A549 (cell line): ENCODE results near the gene GBE1. TPM values are rescaled to one million over a fixed set of nuclear protein-coding genes. Genes with fewer than 3 reads are reported as not detected.

Experiments used
- ATOH8 ChIP-seq: fragments of 250-450 bp; sonication (Bioruptor Pico); IDR thresholded peaks from 2 replicates; pipeline ENCODE4 v1.5.0; 2020; ENCODE audit warnings: low read depth, mild to moderate bottlenecking, moderate library complexity
- BHLHE40 ChIP-seq: IDR thresholded peaks from 2 replicates; pipeline ENCODE4 v1.6.1; 2012; ENCODE audit warnings: low read depth, low read length, inconsistent platforms
- CBX8 ChIP-seq: fragments of 200-600 bp; sonication (generic); IDR thresholded peaks from 2 replicates; pipeline ENCODE4 v1.6.1; 2016
- CEBPB ChIP-seq, 2 experiments: fragments of >200 bp in 1 of 2; sonication (Bioruptor Twin) in 1 of 2; formaldehyde crosslinking in 1 of 2; IDR thresholded peaks; 2 replicates each; pipeline ENCODE4 v1.6.1; 2012 to 2016
- CHD2 ChIP-seq: fragments of 150-350 bp; IDR thresholded peaks from 2 replicates; pipeline ENCODE4 v1.6.1; 2014; ENCODE audit warnings: low read length; ENCODE audit not compliant: partially characterized antibody
- CHD4 ChIP-seq: fragments of 200-600 bp; sonication (generic); IDR thresholded peaks from 2 replicates; pipeline ENCODE4 v1.6.1; 2016; ENCODE audit warnings: antibody characterized with exemption, mild to moderate bottlenecking, borderline replicate concordance
- EHF ChIP-seq: fragments of 250-450 bp; sonication (Bioruptor Pico); IDR thresholded peaks from 2 replicates; pipeline ENCODE4 v1.5.0; 2020; ENCODE audit warnings: mild to moderate bottlenecking
- EP300 ChIP-seq, 2 experiments: fragments of >200 bp; sonication (Bioruptor Twin); formaldehyde crosslinking; IDR thresholded peaks; 2 replicates in 1 of 2; 3 replicates in 1 of 2; pipeline ENCODE4 v1.6.1; 2016 to 2017
- HDAC2 ChIP-seq: fragments of 200-600 bp; sonication (generic); IDR thresholded peaks from 2 replicates; pipeline ENCODE4 v1.6.1; 2016
- HMGXB4 ChIP-seq: fragments of 250-450 bp; sonication (Bioruptor Pico); IDR thresholded peaks from 2 replicates; pipeline ENCODE4 v1.5.0; 2021; ENCODE audit warnings: mild to moderate bottlenecking, moderate library complexity, borderline replicate concordance
- HOXB13 ChIP-seq: fragments of 250-450 bp; sonication (Bioruptor Pico); IDR thresholded peaks from 2 replicates; pipeline ENCODE4 v1.5.0; 2020; ENCODE audit warnings: low read depth, mild to moderate bottlenecking, moderate library complexity
- HOXB5 ChIP-seq: fragments of 250-450 bp; sonication (Bioruptor Pico); IDR thresholded peaks from 2 replicates; pipeline ENCODE4 v1.5.0; 2020; ENCODE audit warnings: mild to moderate bottlenecking, moderate library complexity
- JUN ChIP-seq, 2 experiments: fragments of >200 bp; sonication (Bioruptor Twin); formaldehyde crosslinking; IDR thresholded peaks; 2 replicates in 1 of 2; 3 replicates in 1 of 2; pipeline ENCODE4 v1.6.1; 2016 to 2017
- JUNB ChIP-seq: fragments of >200 bp; sonication (Bioruptor Twin); formaldehyde crosslinking; IDR thresholded peaks from 2 replicates; pipeline ENCODE4 v1.6.1; 2016
- KDM5A ChIP-seq: fragments of 200-600 bp; sonication (generic); IDR thresholded peaks from 2 replicates; pipeline ENCODE4 v1.6.1; 2016; ENCODE audit warnings: antibody characterized with exemption, mild to moderate bottlenecking
- MAFK ChIP-seq: fragments of 450-650 bp; IDR thresholded peaks from 2 replicates; pipeline ENCODE4 v1.6.1; 2014; ENCODE audit not compliant: partially characterized antibody
- MAX ChIP-seq: IDR thresholded peaks from 2 replicates; pipeline ENCODE4 v1.6.1; 2012
- NFE2L2 ChIP-seq: fragments of 150-350 bp; conservative IDR thresholded peaks from 2 replicates; pipeline ENCODE4 v1.6.1; 2014; ENCODE audit warnings: low read length
- NPAS2 ChIP-seq: fragments of 250-450 bp; sonication (Bioruptor Pico); IDR thresholded peaks from 2 replicates; pipeline ENCODE4 v1.8.0; 2022; ENCODE audit warnings: mild to moderate bottlenecking, moderate library complexity, borderline replicate concordance
- PBX3 ChIP-seq: IDR thresholded peaks from 2 replicates; pipeline ENCODE4 v1.6.1; 2012
- POLR2A ChIP-seq: IDR thresholded peaks from 2 replicates; pipeline ENCODE4 v1.6.1; 2012; ENCODE audit warnings: mild to moderate bottlenecking, low read length
- POLR2AphosphoS2 ChIP-seq: conservative IDR thresholded peaks from 2 replicates; pipeline ENCODE4 v1.6.1; 2012; ENCODE audit warnings: low read length, improper control_type of control experiment, inconsistent platforms
- RCOR1 ChIP-seq: fragments of 150-350 bp; IDR thresholded peaks from 2 replicates; pipeline ENCODE4 v1.6.1; 2014; ENCODE audit warnings: antibody characterized with exemption, low read length, low read depth
- RFX5 ChIP-seq: fragments of 450-650 bp; IDR thresholded peaks from 2 replicates; pipeline ENCODE4 v1.7.1; 2014; ENCODE audit warnings: antibody characterized with exemption, mild to moderate bottlenecking, moderate library complexity
- RNF2 ChIP-seq: fragments of 200-600 bp; sonication (generic); IDR thresholded peaks from 2 replicates; pipeline ENCODE4 v1.6.1; 2016; ENCODE audit warnings: low read depth, mild to moderate bottlenecking, antibody characterized with exemption, moderate library complexity, borderline replicate concordance
- SREBF2 ChIP-seq: fragments of 450-650 bp; IDR thresholded peaks from 2 replicates; pipeline ENCODE4 v1.6.1; 2014; ENCODE audit warnings: mild to moderate bottlenecking, moderate library complexity
- TFCP2L1 ChIP-seq: fragments of 250-450 bp; sonication (Bioruptor Pico); IDR thresholded peaks from 2 replicates; pipeline ENCODE4 v1.5.0; 2021; ENCODE audit warnings: mild to moderate bottlenecking
- TP53 ChIP-seq: fragments of 250-450 bp; sonication (Bioruptor Pico); IDR thresholded peaks from 2 replicates; pipeline ENCODE4 v1.5.0; 2021; ENCODE audit warnings: mild to moderate bottlenecking, moderate library complexity
- ZC3H11A ChIP-seq: fragments of 450-650 bp; IDR thresholded peaks from 2 replicates; pipeline ENCODE4 v1.6.1; 2014; ENCODE audit warnings: antibody characterized with exemption, mild to moderate bottlenecking
- ZSCAN20 ChIP-seq: fragments of 250-450 bp; sonication (Bioruptor Pico); IDR thresholded peaks from 2 replicates; pipeline ENCODE4 v1.8.0; 2022; ENCODE audit warnings: mild to moderate bottlenecking, moderate library complexity
- polyA plus RNA-seq, 4 experiments: library from polyadenylated mRNA; depleted of rRNA in 3 of 4; stranded (reverse); fragments of >200 nt; fragmentation: RNase III in 1 of 4; extraction: RNeasy Plus Mini Kit Qiagen cat#74134 plus additional on column Dnase treatment in 1 of 4; gene quantifications; 2 replicates in 3 of 4; 3 replicates in 1 of 4; pipeline ENCODE4 v1.2.3, GENCODE V29; 2011 to 2017
- TF ChIP-seq, protein P1 (sequence below): fragments of >200 bp; sonication (Bioruptor Twin); formaldehyde crosslinking; IDR thresholded peaks from 3 replicates; pipeline ENCODE4 v1.5.1; 2016
- TF ChIP-seq, protein P2 (sequence below): fragments of >200 bp; sonication (Bioruptor Twin); formaldehyde crosslinking; IDR thresholded peaks from 3 replicates; pipeline ENCODE4 v1.6.1; 2016
- TF ChIP-seq, protein P3 (sequence below): fragments of 200-600 bp; sonication (generic); IDR thresholded peaks from 2 replicates; pipeline ENCODE4 v1.6.1; 2016; ENCODE audit warnings: antibody characterized with exemption, mild to moderate bottlenecking, moderate library complexity
- TF ChIP-seq, protein P4 (sequence below): fragments of 450-650 bp; IDR thresholded peaks from 2 replicates; pipeline ENCODE4 v1.6.1; 2014; ENCODE audit warnings: antibody characterized with exemption

GBE1 gene
- polyA plus RNA-seq, 2 of the 4 experiments (the other 2 are of a cell fraction) = 39.5 to 55.0 TPM

GRCh38 chr3:81443958-81444357 lies 317.5 kb downstream of the GBE1 start (continued):
- no peak for TF ChIP-seq HOXB13 (CRISPR knock-in tag)
- TF ChIP-seq CHD2 = no peak
- TF ChIP-seq JUN (IDR thresholded peaks at IDR 0.05) = peak in 1 of 2 experiments; percentile 40; a peak in 1 of 5 replicates
- no peak for TF ChIP-seq POLR2A
- no peak for TF ChIP-seq RNF2
- TF ChIP-seq HOXB5 (CRISPR knock-in tag) = no peak
- TF ChIP-seq ZC3H11A = no peak
- no peak for TF ChIP-seq KDM5A
- no peak for TF ChIP-seq HDAC2
- TF ChIP-seq BHLHE40 = no peak
- no peak for TF ChIP-seq NPAS2 (CRISPR knock-in tag)
- TF ChIP-seq, protein P1, sequence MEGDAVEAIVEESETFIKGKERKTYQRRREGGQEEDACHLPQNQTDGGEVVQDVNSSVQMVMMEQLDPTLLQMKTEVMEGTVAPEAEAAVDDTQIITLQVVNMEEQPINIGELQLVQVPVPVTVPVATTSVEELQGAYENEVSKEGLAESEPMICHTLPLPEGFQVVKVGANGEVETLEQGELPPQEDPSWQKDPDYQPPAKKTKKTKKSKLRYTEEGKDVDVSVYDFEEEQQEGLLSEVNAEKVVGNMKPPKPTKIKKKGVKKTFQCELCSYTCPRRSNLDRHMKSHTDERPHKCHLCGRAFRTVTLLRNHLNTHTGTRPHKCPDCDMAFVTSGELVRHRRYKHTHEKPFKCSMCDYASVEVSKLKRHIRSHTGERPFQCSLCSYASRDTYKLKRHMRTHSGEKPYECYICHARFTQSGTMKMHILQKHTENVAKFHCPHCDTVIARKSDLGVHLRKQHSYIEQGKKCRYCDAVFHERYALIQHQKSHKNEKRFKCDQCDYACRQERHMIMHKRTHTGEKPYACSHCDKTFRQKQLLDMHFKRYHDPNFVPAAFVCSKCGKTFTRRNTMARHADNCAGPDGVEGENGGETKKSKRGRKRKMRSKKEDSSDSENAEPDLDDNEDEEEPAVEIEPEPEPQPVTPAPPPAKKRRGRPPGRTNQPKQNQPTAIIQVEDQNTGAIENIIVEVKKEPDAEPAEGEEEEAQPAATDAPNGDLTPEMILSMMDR = no peak
- TF ChIP-seq PBX3 = no peak
- no peak for TF ChIP-seq MAX
- TF ChIP-seq RFX5 = no peak
- TF ChIP-seq TFCP2L1 (CRISPR knock-in tag) = no peak
- no peak for TF ChIP-seq ATOH8 (CRISPR knock-in tag)
- TF ChIP-seq, protein P2, sequence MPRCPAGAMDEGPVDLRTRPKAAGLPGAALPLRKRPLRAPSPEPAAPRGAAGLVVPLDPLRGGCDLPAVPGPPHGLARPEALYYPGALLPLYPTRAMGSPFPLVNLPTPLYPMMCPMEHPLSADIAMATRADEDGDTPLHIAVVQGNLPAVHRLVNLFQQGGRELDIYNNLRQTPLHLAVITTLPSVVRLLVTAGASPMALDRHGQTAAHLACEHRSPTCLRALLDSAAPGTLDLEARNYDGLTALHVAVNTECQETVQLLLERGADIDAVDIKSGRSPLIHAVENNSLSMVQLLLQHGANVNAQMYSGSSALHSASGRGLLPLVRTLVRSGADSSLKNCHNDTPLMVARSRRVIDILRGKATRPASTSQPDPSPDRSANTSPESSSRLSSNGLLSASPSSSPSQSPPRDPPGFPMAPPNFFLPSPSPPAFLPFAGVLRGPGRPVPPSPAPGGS = 0 out of 3 replicates have a peak, but pooled peaks have one; percentile 64
- no peak for TF ChIP-seq EHF (CRISPR knock-in tag)
- TF ChIP-seq, protein P3, sequence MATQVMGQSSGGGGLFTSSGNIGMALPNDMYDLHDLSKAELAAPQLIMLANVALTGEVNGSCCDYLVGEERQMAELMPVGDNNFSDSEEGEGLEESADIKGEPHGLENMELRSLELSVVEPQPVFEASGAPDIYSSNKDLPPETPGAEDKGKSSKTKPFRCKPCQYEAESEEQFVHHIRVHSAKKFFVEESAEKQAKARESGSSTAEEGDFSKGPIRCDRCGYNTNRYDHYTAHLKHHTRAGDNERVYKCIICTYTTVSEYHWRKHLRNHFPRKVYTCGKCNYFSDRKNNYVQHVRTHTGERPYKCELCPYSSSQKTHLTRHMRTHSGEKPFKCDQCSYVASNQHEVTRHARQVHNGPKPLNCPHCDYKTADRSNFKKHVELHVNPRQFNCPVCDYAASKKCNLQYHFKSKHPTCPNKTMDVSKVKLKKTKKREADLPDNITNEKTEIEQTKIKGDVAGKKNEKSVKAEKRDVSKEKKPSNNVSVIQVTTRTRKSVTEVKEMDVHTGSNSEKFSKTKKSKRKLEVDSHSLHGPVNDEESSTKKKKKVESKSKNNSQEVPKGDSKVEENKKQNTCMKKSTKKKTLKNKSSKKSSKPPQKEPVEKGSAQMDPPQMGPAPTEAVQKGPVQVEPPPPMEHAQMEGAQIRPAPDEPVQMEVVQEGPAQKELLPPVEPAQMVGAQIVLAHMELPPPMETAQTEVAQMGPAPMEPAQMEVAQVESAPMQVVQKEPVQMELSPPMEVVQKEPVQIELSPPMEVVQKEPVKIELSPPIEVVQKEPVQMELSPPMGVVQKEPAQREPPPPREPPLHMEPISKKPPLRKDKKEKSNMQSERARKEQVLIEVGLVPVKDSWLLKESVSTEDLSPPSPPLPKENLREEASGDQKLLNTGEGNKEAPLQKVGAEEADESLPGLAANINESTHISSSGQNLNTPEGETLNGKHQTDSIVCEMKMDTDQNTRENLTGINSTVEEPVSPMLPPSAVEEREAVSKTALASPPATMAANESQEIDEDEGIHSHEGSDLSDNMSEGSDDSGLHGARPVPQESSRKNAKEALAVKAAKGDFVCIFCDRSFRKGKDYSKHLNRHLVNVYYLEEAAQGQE = no peak
- TF ChIP-seq CHD4 = no peak
- TF ChIP-seq ZSCAN20 (CRISPR knock-in tag) = no peak
- TF ChIP-seq JUNB = peak; percentile 71
- TF ChIP-seq, protein P4, sequence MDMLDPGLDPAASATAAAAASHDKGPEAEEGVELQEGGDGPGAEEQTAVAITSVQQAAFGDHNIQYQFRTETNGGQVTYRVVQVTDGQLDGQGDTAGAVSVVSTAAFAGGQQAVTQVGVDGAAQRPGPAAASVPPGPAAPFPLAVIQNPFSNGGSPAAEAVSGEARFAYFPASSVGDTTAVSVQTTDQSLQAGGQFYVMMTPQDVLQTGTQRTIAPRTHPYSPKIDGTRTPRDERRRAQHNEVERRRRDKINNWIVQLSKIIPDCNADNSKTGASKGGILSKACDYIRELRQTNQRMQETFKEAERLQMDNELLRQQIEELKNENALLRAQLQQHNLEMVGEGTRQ = no peak
- no peak for TF ChIP-seq SREBF2
- TF ChIP-seq HMGXB4 (CRISPR knock-in tag) = no peak
- TF ChIP-seq TP53 (CRISPR knock-in tag) = no peak
- TF ChIP-seq RCOR1 = no peak
- peak; percentile 42 to 68; a peak in 3 of 4 replicates for TF ChIP-seq CEBPB (IDR thresholded peaks at IDR 0.05)
- peak; percentile 65 for TF ChIP-seq MAFK
- peak in 1 of 2 experiments; percentile 15; a peak in 2 of 5 replicates for TF ChIP-seq EP300 (IDR thresholded peaks at IDR 0.05)
- no peak for TF ChIP-seq POLR2AphosphoS2
- TF ChIP-seq CBX8 = no peak
- 0 out of 2 replicates have a peak, but pooled peaks have one; percentile 20 for TF ChIP-seq NFE2L2
